GM21737 (cell line): ENCODE results near the gene LEMD1.

Experiments
- ATAC-seq: cut with Tn5 transposase; IDR thresholded peaks from one replicate; pipeline ENCODE4 v1.9.1; 2021; ENCODE audit warnings: mild to moderate bottlenecking, moderate library complexity; ENCODE audit not compliant: unreplicated experiment

Gene LEMD1, protein sequence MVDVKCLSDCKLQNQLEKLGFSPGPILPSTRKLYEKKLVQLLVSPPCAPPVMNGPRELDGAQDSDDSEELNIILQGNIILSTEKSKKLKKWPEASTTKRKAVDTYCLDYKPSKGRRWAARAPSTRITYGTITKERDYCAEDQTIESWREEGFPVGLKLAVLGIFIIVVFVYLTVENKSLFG

DNA sequence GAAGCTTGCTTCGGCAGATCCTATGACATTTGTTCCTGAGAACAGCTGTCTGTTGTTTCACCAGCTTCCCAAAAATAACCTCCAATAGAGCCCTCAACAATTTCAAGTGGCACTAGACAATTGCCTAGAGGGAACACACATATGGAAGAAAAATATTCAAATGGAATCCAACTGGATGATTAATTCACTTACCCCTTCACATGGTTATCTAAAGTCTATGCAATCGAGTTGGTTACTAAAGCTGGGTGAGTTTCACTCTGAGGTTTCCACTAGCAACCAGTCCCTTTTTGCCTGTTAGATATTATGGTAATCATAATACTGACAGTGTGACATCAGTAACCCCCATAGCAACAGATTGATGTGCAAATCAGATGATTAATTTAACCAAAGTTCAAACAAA is at the start of gene LEMD1:
Gene LEMD1, minus strand, starts transcription at position 259 of the 400 bp plus-strand sequence. CDS start 1,520 bp downstream, outside the sequence.
- no peak for ATAC-seq

DNA sequence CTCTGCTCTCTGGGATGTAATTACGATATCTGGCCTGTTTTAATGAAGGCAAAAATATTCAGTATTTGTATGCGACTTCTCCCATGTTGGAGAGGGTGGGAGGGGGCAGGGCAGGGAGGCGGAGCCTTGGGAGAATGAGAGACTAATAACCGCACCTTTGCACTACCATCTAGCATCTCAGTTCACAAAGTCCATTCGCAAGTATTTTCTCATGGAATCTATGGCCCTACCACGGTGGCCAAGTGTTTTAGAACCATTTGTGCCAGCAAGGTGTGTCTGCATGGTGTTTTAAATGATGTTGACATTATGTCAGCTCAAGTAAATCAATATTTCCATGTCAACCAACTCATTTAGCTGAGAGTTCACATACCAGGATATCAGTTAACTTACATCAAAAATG is 48.3 kb upstream of the LEMD1 start:
- no peak for ATAC-seq

DNA sequence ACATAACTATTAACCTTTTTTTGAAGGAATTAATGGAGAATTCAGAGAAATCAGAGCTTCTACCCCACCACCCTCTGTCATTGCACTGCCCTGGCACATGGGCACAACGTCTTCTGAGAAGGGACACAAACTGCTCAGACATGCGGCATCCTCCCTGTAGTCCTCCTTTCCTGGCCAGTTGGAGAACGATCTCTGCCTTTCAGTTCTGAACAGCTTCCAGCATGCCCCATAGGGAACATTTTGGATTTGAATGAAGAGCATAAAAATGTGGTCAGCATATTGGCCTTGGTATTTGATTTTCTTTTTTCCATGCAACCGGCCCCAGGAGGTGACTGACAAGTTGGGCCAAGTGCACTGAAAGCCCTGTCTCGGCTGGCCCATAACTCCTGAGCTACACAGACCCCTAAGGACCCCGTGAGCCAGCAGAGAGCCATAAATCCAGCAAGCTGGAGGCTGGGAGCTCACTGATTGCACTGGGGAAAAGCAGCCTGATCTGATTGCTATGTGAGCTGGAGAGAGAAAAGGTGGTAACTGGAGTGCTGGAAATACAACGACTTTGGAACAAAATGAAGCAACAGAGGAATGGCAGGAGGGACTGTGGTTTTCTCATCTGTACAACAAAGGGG is 44.9 kb upstream of the LEMD1 start:
- ATAC-seq, result no peak

DNA sequence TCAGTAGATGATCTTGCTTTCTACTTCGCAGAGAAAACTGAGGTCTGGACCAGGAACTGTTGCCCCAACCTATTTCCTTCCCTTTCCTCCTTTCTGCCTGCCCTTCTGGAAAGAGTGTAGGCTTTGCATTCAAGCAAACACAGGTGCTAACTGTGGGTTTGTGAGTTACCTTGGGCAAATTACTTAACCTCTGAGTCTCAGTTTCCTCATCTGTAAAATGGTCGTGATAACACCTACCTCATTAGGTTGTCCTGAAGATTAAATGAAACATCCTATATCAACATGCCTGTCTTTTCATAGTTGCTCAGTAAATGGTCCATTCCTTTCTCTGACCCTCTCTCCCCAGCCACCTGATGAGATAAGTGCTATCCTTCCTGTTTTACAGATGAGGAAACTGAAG is 43.5 kb upstream of the LEMD1 start:
- no peak for ATAC-seq

DNA sequence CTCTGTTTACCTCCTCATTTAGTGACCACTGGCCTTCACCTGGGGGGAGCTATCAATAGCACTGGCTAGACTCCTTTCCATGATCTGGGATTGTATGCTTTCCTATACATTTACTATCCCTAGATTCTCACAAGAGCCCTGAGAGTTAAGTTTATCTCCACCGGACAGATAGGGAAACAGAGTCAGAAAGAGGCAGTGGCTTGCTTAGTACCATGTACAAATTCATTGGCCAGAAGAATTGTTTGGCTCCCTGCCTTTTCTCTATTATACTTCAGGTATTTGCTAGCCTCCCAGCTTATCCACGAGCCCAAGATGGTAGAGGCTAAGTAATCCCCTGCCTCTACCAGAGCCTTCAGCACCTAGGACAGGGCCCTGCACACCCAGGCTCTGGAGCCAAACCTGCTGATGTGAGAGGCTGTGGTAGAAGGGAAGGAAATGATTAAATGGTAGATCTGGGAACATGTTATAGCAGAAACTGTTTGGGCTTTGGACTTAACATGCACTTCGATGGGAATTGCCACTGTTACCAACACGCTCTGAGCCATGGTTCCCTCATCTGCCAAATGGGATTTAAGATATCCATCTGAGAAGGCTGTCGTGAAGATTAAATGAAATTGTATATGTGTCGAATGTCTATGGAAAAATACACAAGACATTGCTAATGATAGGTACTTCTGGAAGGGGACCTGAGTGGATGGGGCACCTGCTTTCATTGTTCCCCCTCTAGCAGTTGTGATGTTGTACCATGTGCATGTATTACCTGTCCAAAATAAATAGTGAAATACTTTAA is 37.1 kb upstream of the LEMD1 start:
- no peak for ATAC-seq

DNA sequence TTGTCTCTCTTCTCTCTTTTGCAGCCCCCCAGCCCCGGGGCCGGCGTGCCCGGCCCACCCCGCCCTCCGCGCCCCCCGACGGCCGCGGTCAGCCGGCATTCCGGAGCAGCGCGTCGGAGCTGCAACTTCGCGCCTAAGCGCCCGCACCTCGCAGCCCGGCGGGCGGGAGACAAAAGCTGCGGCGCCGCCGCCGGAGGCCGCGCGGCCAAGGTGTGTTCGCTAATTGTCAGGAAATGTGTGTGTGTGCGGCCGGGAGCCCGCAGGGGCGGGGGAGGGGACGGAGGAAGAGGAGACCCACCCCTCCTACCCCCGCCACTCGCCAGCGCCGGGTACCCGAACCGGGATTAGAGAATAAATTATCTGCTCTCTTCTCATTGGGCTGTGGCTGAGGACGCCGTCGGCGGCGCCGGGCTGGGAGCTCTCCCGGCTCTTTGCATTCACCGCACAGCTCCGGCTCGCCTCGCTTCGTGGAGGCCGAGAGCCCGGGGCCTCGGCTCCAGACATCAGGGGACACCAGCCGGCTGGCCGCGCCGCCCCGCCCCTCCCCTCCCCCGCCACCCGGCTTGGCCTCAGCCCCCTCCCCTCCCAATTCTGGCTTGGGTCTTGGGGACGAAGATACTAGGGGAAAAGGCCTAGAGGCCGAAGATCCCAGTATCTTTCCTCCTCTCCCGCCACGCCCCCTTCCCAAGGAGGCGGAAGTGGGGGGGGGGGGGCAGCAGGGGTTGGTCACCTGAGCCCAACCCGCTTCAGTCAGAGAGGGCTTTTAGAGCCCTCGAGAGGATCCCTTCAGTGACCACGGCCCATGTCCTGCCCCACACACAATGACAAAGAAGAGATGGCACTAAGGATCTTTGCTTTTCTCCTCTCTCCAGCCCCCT is 35.3 kb upstream of the LEMD1 start:
- no peak for ATAC-seq

DNA sequence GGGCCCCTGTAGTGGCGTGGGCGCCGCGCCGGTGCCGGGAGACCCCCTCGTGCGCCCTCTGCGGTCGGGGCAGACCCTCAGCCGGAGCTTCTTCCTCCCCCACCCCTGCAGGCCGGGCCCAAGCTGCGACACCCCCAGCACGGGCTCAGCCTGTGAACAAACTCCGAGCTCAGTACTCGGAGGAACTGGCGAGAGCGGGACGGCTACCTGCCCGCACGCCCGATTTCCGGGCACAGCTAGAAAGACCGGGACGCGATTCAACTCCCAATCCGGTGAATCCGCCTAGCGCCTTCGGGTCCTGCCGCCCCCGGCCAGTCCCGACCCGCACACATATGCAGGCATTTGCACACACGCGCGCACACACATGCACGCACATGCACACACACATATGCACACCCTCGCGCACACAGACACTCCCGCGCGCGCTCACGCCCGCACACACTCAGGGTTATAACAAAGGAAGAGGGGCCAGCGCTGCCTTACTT is 34.6 kb upstream of the LEMD1 start:
- ATAC-seq, result no peak

DNA sequence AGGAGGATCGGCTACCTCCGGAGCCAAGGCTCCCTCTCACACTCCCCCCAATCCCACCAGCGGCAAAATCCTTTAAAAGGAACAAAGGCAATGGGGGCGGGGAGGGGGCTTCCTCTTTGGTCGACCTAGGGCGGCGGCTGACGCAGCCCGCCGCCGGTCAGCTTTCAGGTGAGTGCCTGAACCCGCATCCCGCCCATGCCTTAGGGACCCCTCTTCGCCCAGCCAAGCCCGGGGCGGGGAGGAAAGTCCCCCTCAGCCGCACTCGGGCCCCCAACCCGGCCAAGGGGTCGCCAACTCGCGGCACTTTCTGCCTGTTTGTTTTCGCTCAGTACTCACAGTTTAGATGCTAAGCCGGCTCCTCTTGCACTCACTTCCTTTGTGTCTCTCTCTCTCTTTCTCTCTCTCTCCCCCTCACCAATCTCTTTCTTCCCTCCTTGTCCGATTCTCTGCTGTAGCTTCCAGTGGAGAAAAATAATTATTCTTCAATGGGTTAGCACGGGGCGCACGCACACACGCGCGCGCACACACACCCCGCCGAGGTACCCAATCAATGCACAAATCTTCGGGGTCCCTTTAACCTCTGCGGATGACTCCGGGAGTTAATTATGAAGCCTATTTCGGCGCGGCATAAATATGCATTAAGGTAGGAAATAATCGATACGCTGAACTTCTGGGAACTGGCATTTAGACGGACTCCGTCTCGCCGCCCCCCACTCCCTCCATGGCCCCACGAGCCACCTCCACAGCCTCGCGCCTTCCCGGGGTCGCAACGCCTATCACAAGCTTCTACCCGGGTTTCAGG is 33.9 kb upstream of the LEMD1 start, which contains the start of gene BLACAT1:
Gene BLACAT1, minus strand, starts transcription at position 465 of the 802 bp plus-strand sequence.
- no peak for ATAC-seq

DNA sequence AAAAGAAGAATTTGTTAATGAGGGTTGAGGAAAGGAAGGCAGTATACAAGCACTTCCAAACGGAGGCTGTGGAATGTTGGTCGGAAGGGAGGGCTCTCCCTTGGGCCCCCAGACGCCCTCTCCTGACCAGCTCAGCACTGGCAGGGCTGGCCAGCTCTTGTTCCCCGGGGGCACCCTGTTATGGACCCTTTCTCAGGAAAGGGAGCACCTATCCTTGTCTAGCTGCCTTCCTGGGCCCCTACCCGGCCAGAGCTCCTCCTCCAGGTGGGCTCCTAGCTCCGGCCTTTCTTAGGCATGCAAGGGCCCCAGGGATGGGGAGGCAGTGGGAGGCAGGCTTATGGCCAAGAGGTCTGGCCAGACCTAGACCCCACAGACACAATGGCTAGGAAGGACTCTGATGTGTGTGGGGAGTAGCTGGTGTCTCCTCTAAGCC is 33.1 kb upstream of the LEMD1 start:
- no peak for ATAC-seq

DNA sequence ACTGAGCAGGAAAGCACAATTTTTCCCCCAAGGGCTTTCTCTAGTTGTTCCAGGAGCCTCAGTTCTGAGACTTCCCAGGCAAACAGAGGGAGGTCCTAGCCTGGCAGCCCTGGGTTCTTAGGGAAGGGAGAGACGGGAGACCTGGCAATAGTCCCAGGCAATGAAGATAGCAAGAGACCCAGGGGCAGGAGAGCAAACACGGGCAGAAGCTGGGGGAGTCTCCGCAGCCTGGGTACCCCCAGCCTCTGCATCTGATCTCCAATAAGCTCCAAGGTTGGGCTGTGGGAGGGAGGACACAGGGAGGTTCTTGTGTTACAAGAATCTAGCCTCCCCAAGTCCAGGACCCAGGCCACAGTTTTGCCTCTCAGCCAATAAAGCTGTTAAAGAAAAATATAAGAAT is 31.6 kb upstream of the LEMD1 start:
- no peak for ATAC-seq

DNA sequence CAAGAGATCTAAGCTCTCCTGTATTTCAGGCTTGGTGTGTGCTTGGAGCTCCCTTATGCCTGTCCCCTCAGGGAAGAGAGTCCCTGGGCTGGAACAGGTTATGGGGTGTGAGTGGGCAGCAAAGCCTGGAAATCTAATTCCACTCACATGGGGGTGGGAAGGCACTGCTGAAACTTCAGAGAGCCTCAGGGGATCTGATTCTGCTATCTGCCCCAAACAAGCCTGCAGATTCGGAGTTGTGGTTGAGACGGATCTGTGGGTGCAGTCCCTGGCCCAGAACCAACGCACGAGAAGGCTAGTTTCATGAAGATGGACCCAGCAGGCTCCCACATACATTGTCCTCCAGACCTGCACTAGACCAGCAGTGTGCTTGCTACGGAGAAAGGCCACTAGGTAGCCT is 31.1 kb upstream of the LEMD1 start:
- no peak for ATAC-seq

DNA sequence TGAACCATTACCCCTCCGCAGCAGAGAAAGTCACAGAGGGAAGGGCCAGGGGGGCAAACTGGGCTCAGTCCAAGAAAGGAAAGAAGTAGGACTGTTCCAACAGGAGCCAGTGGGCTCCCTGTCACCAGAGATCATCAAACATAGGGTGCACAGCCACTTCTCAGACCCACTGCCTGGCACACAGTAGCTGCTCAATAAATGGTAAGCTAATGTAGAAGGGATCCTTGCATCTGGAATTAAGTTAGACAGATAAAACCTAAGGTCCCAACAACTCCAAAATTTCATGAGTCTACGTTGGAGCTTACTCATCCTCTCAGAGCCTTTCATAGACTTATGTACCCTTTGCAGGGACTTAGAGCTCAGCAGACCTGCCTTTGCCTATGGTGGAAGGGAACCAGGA is 30.5 kb upstream of the LEMD1 start:
- ATAC-seq, result no peak

DNA sequence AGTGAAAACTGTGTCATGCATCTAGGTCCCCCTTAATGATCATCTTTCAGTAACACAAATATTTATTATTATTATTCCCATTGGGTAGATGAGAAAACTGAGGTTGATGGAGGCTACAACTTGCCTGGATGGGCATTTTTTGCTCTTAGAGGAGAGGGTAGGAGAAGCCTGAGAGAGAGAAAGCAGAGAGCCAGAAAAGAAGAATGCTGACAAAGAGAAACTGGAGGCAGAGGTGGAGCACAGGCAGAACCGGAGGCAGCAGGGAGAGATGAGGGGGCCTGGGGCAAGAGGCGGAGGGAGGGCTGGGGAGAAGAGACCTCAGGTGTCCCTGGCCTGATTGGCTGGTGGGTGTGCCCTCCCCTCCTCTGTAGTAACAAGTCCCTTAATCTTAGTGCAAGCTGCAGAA is 29.9 kb upstream of the LEMD1 start:
- no peak for ATAC-seq

DNA sequence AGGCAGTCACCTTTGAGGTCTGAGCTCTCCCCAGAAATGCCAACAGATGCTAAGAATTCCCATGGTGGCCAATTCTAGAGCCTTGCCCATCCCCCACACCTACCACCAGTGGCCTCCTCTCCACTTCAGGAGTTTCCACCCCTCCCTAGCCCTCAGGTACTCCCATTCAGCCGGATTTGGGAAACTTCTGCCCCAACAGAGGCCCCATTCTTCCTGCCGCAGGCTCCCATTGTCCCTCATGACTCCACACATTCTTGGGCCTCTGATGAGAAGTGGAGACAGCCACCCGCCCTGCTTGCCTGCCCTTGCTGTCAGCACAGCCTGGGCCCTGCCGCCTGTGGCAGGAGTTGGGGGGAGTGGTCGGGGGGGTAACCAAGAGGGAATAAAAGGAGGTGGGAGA is 29.3 kb upstream of the LEMD1 start:
- no peak for ATAC-seq

DNA sequence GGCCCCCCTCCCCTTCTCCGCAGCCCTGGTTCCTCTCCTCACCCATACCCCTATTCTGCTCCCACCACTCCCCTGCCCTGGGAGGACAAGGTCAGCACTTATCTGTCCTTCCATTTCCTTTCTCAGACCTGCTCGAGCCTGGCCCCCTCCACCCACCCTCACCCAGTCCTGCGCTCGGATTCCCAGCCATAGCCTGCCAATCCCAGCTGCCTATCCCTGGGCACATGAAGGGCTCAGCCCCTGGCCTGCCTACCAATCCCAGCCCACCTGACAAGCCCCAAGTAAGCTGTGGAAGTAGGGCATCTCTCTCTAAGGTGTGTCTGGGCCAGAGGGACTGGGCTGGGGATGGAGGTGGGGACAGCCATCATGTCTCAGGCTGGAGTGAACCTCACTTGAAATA is 28.6 kb upstream of the LEMD1 start:
- ATAC-seq, result no peak

DNA sequence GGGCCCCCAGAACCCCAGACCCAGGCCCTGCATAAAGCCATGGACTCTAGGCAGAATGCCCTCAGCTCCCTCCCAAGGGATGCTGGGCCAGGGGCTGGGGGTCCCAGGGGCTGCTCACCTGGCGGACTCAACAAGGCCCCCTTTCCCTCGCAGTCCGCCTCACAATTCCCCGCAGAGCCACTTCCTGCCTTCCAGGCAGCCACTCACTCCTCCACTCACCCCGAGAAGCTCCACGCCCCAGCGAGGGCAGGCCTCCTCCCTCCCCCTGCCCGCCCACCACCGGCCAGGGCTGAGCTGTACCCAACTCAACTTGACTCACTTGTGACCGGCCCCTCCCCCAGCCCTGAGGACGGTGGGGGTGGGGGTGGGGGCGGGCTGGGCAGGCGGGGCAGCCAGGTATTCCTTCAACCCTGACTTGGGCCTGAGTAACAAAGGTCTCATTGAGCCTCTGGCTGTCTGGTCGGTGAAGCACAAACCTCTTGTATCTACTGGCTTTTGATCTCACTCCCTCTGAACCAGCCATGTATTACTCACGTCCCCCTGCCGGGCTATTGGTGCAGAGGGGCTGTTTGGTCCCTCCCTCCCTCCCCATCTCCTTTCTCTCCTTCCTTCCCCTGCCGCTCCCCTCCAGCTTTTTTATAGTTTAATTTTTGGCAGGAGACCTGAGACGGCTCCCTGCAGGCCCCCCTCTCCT is 28.0 kb upstream of the LEMD1 start:
- ATAC-seq, result no peak

DNA sequence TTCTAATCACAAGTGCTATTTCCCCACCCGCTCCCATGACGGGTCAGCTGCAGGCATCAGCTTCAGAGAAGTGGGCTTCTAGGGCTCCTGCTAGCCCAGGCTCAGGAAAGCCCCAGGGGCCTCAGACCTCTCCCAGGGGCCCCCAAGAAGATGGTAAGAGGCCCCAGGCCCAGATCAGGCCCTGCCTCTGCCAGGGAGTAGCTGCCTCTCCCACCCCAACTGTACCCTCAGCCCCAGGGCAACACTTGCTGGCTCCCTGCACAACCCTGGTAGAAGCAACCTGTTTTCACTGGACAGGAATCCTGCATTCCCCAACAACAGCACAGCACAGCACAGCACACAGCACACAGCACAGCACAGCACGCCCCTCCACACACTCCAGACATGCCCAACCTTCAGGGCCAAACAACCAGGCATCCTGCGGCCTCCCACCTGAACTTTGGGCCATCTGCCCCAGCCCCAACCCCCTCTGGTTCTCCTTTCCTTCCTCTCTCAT is 27.4 kb upstream of the LEMD1 start:
- no peak for ATAC-seq

DNA sequence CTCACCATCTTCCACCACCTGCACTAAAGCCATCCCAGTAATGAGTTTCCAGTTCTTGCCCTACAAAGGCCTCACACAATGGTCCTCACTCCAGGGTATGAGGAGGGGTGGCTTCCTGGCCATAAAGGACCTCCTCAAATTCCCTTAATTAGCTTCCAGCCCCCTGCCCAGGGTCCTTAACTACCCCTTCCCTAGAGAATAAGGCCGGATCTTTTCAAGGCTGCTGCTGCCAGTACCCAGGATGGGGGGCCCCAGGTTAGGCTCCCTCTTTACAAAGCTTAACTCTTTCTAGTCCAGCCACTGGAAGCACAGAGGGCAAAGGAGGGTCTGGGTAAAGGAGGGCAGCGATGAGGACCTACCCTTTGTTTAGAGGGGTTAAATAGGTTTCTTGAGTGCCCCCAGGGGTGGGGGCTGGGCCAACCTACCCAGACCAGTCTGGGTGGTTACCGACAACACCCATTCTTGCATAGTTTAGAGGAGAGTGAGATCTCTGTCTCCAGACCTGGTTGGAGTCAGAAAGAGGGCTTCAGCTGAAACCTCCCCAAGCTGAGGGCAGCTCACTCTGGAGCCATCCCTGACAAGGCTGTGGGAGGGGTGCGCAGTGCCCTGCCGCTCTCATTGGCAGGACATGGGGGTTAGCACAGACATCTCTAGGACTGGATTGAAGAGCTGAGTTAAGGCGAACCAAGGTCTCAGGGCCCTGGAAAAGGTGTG is 26.8 kb upstream of the LEMD1 start:
- no peak for ATAC-seq
